ENCODE data around the gene SSU72.

The SSU72 gene

GRCh38 chr1:1617925-1618324, 43.3 kb upstream of the SSU72 start:
- Histone ChIP-seq H3K27ac (replicated peaks) (no peak overlapping the region), H3K27me3 (ENCODE audit: insufficient read depth, poor library complexity, severe bottlenecking) (no peaks in the 10 kb centered on the region), H3K4me3 (replicated peaks; ENCODE audit: insufficient read depth, low read length) (no peak overlapping the region)
- no peak for DNase-seq (ENCODE audit: low read depth in 1 of 2, low spot score in 1 of 2)
- TF ChIP-seq POLR2AphosphoS5 (IDR thresholded peaks at IDR 0.05; ENCODE audit: low read depth) (no peak), CTCF (IDR thresholded peaks at IDR 0.05; ENCODE audit: insufficient read depth, low read length) (no peak), REST (IDR thresholded peaks at IDR 0.05; ENCODE audit: insufficient replicate concordance, low read depth) (no peak), GABPA (IDR thresholded peaks at IDR 0.05; ENCODE audit: low read depth) (no peak), SPI1 (IDR thresholded peaks at IDR 0.05; ENCODE audit: borderline replicate concordance, low read depth) (no peak)

GRCh38 chr1:1617516-1617915, 42.9 kb upstream of the SSU72 start:
- Histone ChIP-seq H3K4me3 (replicated peaks; ENCODE audit: insufficient read depth, low read length) (no peak overlapping the region), H3K27me3 (ENCODE audit: insufficient read depth, poor library complexity, severe bottlenecking) (no peaks in the 10 kb centered on the region), H3K27ac (replicated peaks) (no peak overlapping the region)
- no peak for DNase-seq (ENCODE audit: low read depth in 1 of 2, low spot score in 1 of 2)
- TF ChIP-seq GABPA (IDR thresholded peaks at IDR 0.05; ENCODE audit: low read depth) (no peak), POLR2AphosphoS5 (IDR thresholded peaks at IDR 0.05; ENCODE audit: low read depth) (no peak), REST (IDR thresholded peaks at IDR 0.05; ENCODE audit: insufficient replicate concordance, low read depth) (no peak), SPI1 (IDR thresholded peaks at IDR 0.05; ENCODE audit: borderline replicate concordance, low read depth) (no peak), CTCF (IDR thresholded peaks at IDR 0.05; ENCODE audit: insufficient read depth, low read length) (no peak)

GRCh38 chr1:1616838-1617237, 42.2 kb upstream of the SSU72 start:
- H3K27ac ChIP-seq (replicated peaks): no peak overlapping the region
- peak overlapping the region; percentile 68; the same call in 1 of the 2 replicates for H3K4me3 ChIP-seq (replicated peaks; ENCODE audit: insufficient read depth, low read length)
- no peaks in the 10 kb centered on the region for H3K27me3 ChIP-seq (ENCODE audit: insufficient read depth, poor library complexity, severe bottlenecking)
- no peak for DNase-seq (ENCODE audit: low read depth in 1 of 2, low spot score in 1 of 2)
- TF ChIP-seq POLR2AphosphoS5 (IDR thresholded peaks at IDR 0.05; ENCODE audit: low read depth): no peak
- no peak for TF ChIP-seq GABPA (IDR thresholded peaks at IDR 0.05; ENCODE audit: low read depth)
- no peak for TF ChIP-seq CTCF (IDR thresholded peaks at IDR 0.05; ENCODE audit: insufficient read depth, low read length)
- no peak for TF ChIP-seq REST (IDR thresholded peaks at IDR 0.05; ENCODE audit: insufficient replicate concordance, low read depth)
- TF ChIP-seq SPI1 (IDR thresholded peaks at IDR 0.05; ENCODE audit: borderline replicate concordance, low read depth): no peak
